Heart right ventricle (tissue), 16 donors: ENCODE measurements around the gene BMPR2. TPM values are rescaled to one million over a fixed set of nuclear protein-coding genes. Genes with fewer than 3 reads are reported as not detected.

ENCODE experiments used
- ATAC-seq, 8 donors: fragments of 200-7000 bp; cut with Tn5 transposase; one replicate each; pipeline ENCODE4 v1.9.1; 2020; ENCODE audit warnings: mild to moderate bottlenecking in 8 of 8, moderate library complexity in 8 of 8, moderate number of reproducible peaks in 1 of 8
- DNase-seq, 2 donors: peaks; one replicate each; pipeline ENCODE4 v3.0.0-alpha.2; 2020
- H3K27ac ChIP-seq, 10 donors: fragments of 200-600 bp; sonication (generic) in 2 of 10; one replicate each; pipeline versions ENCODE4 v1.5.0 to v1.8.0; 2020 to 2022; ENCODE audit warnings: mild to moderate bottlenecking in 3 of 10
- H3K27me3 ChIP-seq, 7 donors: fragments of 200-600 bp; one replicate each; pipeline ENCODE4 v1.8.0; 2021 to 2022; ENCODE audit warnings: mild to moderate bottlenecking in 2 of 7
- H3K36me3 ChIP-seq, 9 donors: fragments of 200-600 bp; sonication (generic) in 1 of 9; one replicate each; pipeline versions ENCODE4 v1.5.0 to v1.8.0; 2020 to 2022; ENCODE audit warnings: mild to moderate bottlenecking in 2 of 9
- H3K4me1 ChIP-seq, 9 donors: fragments of 200-600 bp; sonication (generic) in 1 of 9; one replicate each; pipeline versions ENCODE4 v1.5.0 to v1.8.0; 2020 to 2022; ENCODE audit warnings: mild to moderate bottlenecking in 4 of 9
- H3K4me3 ChIP-seq, 10 donors: fragments of 200-600 bp; sonication (generic) in 2 of 10; one replicate each; pipeline versions ENCODE4 v1.5.0 to v1.8.0; 2020 to 2022; ENCODE audit warnings: mild to moderate bottlenecking in 7 of 10, moderate library complexity in 2 of 10
- H3K9me3 ChIP-seq, 11 donors: fragments of 200-600 bp in 10 of 11; sonication (generic) in 2 of 11; one replicate each; pipeline versions ENCODE4 v1.5.0 to v1.8.0; 2013 to 2022; ENCODE audit warnings: mild to moderate bottlenecking in 2 of 11, control low read depth in 1 of 11, moderate library complexity in 1 of 11
- WGBS, 2 donors: extraction: QIAGEN DNeasy Blood & Tissue Kit; methylation state at CpG; one replicate each; pipeline ENCODE4 v1.1.7; 2013; ENCODE audit warnings: inconsistent platforms in 1 of 2; 5-methylcytosine and 5-hydroxymethylcytosine counted together
- intact Hi-C, 10 donors: fragments of 100-400 bp; cut with DNase I; formaldehyde crosslinking; loops; one replicate each; pipeline versions ENCODE4 v1.11.1 to v1.14.2; 2022
- polyA plus RNA-seq, 2 donors: library from polyadenylated mRNA; stranded (reverse); fragments of 200-250 nt; gene quantifications; one replicate each; pipeline ENCODE4 v1.2.3, GENCODE V29; 2013
- total RNA-seq, 10 donors: library from RNA; stranded (reverse); fragmentation: NEBNext Ultra II Directional in 3 of 10; extraction: Animal tissue kit (Norgen Biotek cat#: 25700) in 3 of 10; gene quantifications; one replicate each; pipeline versions ENCODE4 v1.2.1 to v1.2.4, GENCODE V29; 2021 to 2023
- TF ChIP-seq, protein P1 (sequence below), 9 donors: fragments of 200-600 bp; sonication (generic) in 2 of 9; IDR thresholded peaks; one replicate each; pipeline versions ENCODE4 v1.5.0 to v1.8.0; 2021 to 2022; ENCODE audit warnings: antibody characterized with exemption in 9 of 9, mild to moderate bottlenecking in 5 of 9, moderate library complexity in 1 of 9
- donor health status: Arrhythmogenic right ventricular cardiomyopathy.
- donor health status: ischemic (EF 13 %, LVEDD 7.1; RV severe dilation, severe dysfunction).
- donor health status: healthy with polysubstance abuse.
- donor health status: DM: no; HTN: yes; CAD: no.
- donor health status: DM: no; HTN: no; CAD: no.
- donor health status: ischemic (EF 25% LVEDD 6.9; RV normal size, moderate dysfunction).
- donor health status: ischemic (EF 25% LVEDD 5.7; RV mildly dilated, moderate dysfunction).
- donor health status: healthy.
- donor health status: DM: yes; HTN: yes; CAD: no.
- donor health status: Ischemic cardiomyopathy.
- donor health status: ischemic (EF 35%, LVEDD 5.7; RV mildly dilated, moderate dysfunction).
- donor health status: nonischemic (EF 11% LVEDD 7.7; RV severe dilation, severe dysfunction).
- donor health status: DM: yes; HTN: yes; CAD: no.
- donor health status: PGD.
- donor health status: ischemic (EF 29% LVEDD 5.4; RV normal size, mild dysfunction).
- donor health status: nonischemic (EF 23%, LVEDD 6.1; RV moderate dilation, normal function).

BMPR2 gene
- total and polyA plus RNA-seq, 12 donors: 10.2 to 89.4 (median 67.2) TPM

GRCh38 chr2:202508686-202509085 lies 132.6 kb downstream of the BMPR2 start:
- Histone ChIP-seq H3K27me3 (no peaks in the 10 kb centered on the region), H3K27ac (no peak overlapping the region), H3K36me3 (peaks cover 0 to 20% (median 2%) of the 10 kb centered on the region in 9 donors), H3K4me1 (peaks cover 0 to 4% (median 0%) of the 10 kb centered on the region in 9 donors), H3K4me3 (no peak overlapping the region), H3K9me3 (no peaks in the 10 kb centered on the region)
- 76 to 77% methylated on average over 2 of the region's 2 CpGs for WGBS, 2 donors
- TF ChIP-seq, protein P1, sequence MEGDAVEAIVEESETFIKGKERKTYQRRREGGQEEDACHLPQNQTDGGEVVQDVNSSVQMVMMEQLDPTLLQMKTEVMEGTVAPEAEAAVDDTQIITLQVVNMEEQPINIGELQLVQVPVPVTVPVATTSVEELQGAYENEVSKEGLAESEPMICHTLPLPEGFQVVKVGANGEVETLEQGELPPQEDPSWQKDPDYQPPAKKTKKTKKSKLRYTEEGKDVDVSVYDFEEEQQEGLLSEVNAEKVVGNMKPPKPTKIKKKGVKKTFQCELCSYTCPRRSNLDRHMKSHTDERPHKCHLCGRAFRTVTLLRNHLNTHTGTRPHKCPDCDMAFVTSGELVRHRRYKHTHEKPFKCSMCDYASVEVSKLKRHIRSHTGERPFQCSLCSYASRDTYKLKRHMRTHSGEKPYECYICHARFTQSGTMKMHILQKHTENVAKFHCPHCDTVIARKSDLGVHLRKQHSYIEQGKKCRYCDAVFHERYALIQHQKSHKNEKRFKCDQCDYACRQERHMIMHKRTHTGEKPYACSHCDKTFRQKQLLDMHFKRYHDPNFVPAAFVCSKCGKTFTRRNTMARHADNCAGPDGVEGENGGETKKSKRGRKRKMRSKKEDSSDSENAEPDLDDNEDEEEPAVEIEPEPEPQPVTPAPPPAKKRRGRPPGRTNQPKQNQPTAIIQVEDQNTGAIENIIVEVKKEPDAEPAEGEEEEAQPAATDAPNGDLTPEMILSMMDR (IDR thresholded peaks at IDR 0.05): no peak
- DNase-seq (no peak), ATAC-seq (no peak)
- intact Hi-C loops: no loop called here

GRCh38 chr2:202510911-202511310 lies 134.8 kb downstream of the BMPR2 start:
- Histone ChIP-seq H3K27ac (no peak overlapping the region), H3K4me1 (peaks cover 0 to 4% (median 0%) of the 10 kb centered on the region in 9 donors), H3K9me3 (no peaks in the 10 kb centered on the region), H3K4me3 (no peak overlapping the region), H3K27me3 (no peaks in the 10 kb centered on the region), H3K36me3 (peaks cover 0 to 24% (median 14%) of the 10 kb centered on the region in 9 donors)
- ATAC-seq: peak in 6 of 8 donors; percentile 30 to 93 (median 58)
- DNase-seq: no peak
- intact Hi-C loops: no loop called here
- 63 to 87% methylated on average over 3 of the region's 3 CpGs for WGBS, 2 donors
- TF ChIP-seq, protein P1 (IDR thresholded peaks at IDR 0.05): no peak

GRCh38 chr2:202512176-202512575 lies 136.0 kb downstream of the BMPR2 start:
- DNase-seq (no peak), ATAC-seq (no peak)
- peaks cover 0 to 37% (median 14%) of the 10 kb centered on the region in 9 donors for H3K36me3 ChIP-seq
- TF ChIP-seq, protein P1 (IDR thresholded peaks at IDR 0.05): no peak
- H3K4me1 ChIP-seq: peaks cover 0 to 4% (median 0%) of the 10 kb centered on the region in 9 donors
- H3K27me3 ChIP-seq: no peaks in the 10 kb centered on the region
- H3K27ac ChIP-seq: no peak overlapping the region
- no peaks in the 10 kb centered on the region for H3K9me3 ChIP-seq
- 92 to 97% methylated on average over 2 of the region's 2 CpGs for WGBS, 2 donors
- intact Hi-C loops: no loop called here
- H3K4me3 ChIP-seq: no peak overlapping the region

- peaks cover 0 to 61% (median 20%) of the 10 kb centered on the region in 9 donors for H3K36me3 ChIP-seq
- WGBS, 2 donors: 95 to 96% methylated on average over 3 of the region's 3 CpGs
Measured at GRCh38 chr2:202514732-202515131, 138.6 kb downstream of the BMPR2 start.

More at GRCh38 chr2:202514732-202515131, 138.6 kb downstream of the BMPR2 start:
- Histone ChIP-seq H3K4me3 (no peak overlapping the region), H3K27me3 (no peaks in the 10 kb centered on the region), H3K27ac (no peak overlapping the region), H3K4me1 (peaks cover 0 to 3% (median 0%) of the 10 kb centered on the region in 9 donors), H3K9me3 (no peaks in the 10 kb centered on the region)
- ATAC-seq (no peak), DNase-seq (no peak)
- TF ChIP-seq, protein P1 (IDR thresholded peaks at IDR 0.05): no peak
- intact Hi-C loops: no loop called here
